Mesenchymal stem cell (in vitro differentiated cells and primary cell): ENCODE measurements around the gene BIRC3.
"Not testable (repeated sequence)": the region's sequence is repeated elsewhere in the genome, so short reads cannot be mapped to it uniquely, and the experiment has no call there.

Source experiments
- DNase-seq: peaks from one replicate; pipeline ENCODE4 v3.0.0-alpha.2; 2013
- H2AFZ ChIP-seq: one replicate; pipeline ENCODE4 v1.6.1; 2013; ENCODE audit warnings: low read depth, mild to moderate bottlenecking, control low read depth, inconsistent platforms, low read length, moderate library complexity
- H2AK5ac ChIP-seq: 2 replicates; pipeline ENCODE4 v1.6.1; 2013; ENCODE audit warnings: low read length, moderate library complexity, mild to moderate bottlenecking, inconsistent platforms; ENCODE audit not compliant: severe bottlenecking
- H2BK120ac ChIP-seq: one replicate; pipeline ENCODE4 v1.6.1; 2013; ENCODE audit warnings: low read depth, mild to moderate bottlenecking, inconsistent platforms, low read length, moderate library complexity
- H2BK12ac ChIP-seq, 2 experiments: one replicate each; pipeline ENCODE4 v1.6.1; 2013; ENCODE audit warnings: inconsistent platforms in 2 of 2, low read length in 2 of 2, mild to moderate bottlenecking in 2 of 2, moderate library complexity in 2 of 2, control low read depth in 1 of 2
- H2BK15ac ChIP-seq: one replicate; pipeline ENCODE4 v1.6.1; 2013; ENCODE audit warnings: mild to moderate bottlenecking, low read depth, inconsistent platforms; ENCODE audit not compliant: poor library complexity, severe bottlenecking
- H2BK5ac ChIP-seq: 2 replicates; pipeline ENCODE4 v1.6.1; 2013; ENCODE audit warnings: low read depth, mild to moderate bottlenecking, low read length, control low read depth, inconsistent platforms; ENCODE audit not compliant: poor library complexity, severe bottlenecking
- H3K14ac ChIP-seq, 2 experiments: one replicate each; pipeline ENCODE4 v1.6.1; 2013; ENCODE audit warnings: inconsistent platforms in 2 of 2, low read length in 2 of 2, control low read depth in 1 of 2, mild to moderate bottlenecking in 1 of 2, moderate library complexity in 1 of 2
- H3K18ac ChIP-seq, 2 experiments: one replicate each; pipeline ENCODE4 v1.6.1; 2013; ENCODE audit warnings: inconsistent platforms in 2 of 2, low read length in 2 of 2, control low read depth in 1 of 2, low read depth in 1 of 2, mild to moderate bottlenecking in 1 of 2
- H3K23ac ChIP-seq, 2 experiments: one replicate each; pipeline ENCODE4 v1.6.1; 2013; ENCODE audit warnings: inconsistent platforms in 2 of 2, low read length in 2 of 2, mild to moderate bottlenecking in 2 of 2, moderate library complexity in 2 of 2, control low read depth in 1 of 2
- H3K27ac ChIP-seq: 2 replicates; pipeline ENCODE4 v1.5.1; 2013; ENCODE audit warnings: mild to moderate bottlenecking, moderate library complexity, low read length, control low read depth, inconsistent platforms; ENCODE audit not compliant: poor library complexity, severe bottlenecking
- H3K27me3 ChIP-seq, 2 experiments: 2 replicates each; pipeline versions ENCODE4 v1.6.1 to v1.7.0; 2013; ENCODE audit warnings: low read length in 2 of 2, mild to moderate bottlenecking in 2 of 2, moderate library complexity in 2 of 2, control low read depth in 1 of 2, inconsistent platforms in 1 of 2; ENCODE audit not compliant: control insufficient read depth in 1 of 2, insufficient read depth in 1 of 2
- H3K36me3 ChIP-seq, 2 experiments: 2 replicates each; pipeline versions ENCODE4 v1.6.1 to v1.7.0; 2013; ENCODE audit warnings: low read length in 2 of 2, control low read depth in 1 of 2, inconsistent platforms in 1 of 2, low read depth in 1 of 2, mild to moderate bottlenecking in 1 of 2; ENCODE audit not compliant: insufficient read depth in 2 of 2, control insufficient read depth in 1 of 2
- H3K4ac ChIP-seq, 2 experiments: one replicate each; pipeline ENCODE4 v1.6.1; 2013; ENCODE audit warnings: inconsistent platforms in 2 of 2, low read length in 2 of 2, mild to moderate bottlenecking in 2 of 2, moderate library complexity in 2 of 2, control low read depth in 1 of 2, low read depth in 1 of 2
- H3K4me1 ChIP-seq: 2 replicates; pipeline ENCODE4 v1.6.1; 2013; ENCODE audit warnings: low read depth, low read length, control low read depth; ENCODE audit not compliant: control insufficient read depth, insufficient read depth
- H3K4me2 ChIP-seq: 2 replicates; pipeline ENCODE4 v1.6.1; 2013; ENCODE audit warnings: low read length, mild to moderate bottlenecking, inconsistent platforms; ENCODE audit not compliant: poor library complexity, severe bottlenecking
- H3K4me3 ChIP-seq, 2 experiments: 2 replicates each; pipeline versions ENCODE4 v1.5.1 to v1.7.0; 2013; ENCODE audit warnings: low read length in 2 of 2, mild to moderate bottlenecking in 2 of 2, control low read depth in 1 of 2, low read depth in 1 of 2; ENCODE audit not compliant: insufficient read depth in 1 of 2
- H3K79me1 ChIP-seq: replicated peaks from 2 replicates; pipeline ENCODE4 v1.6.1; 2013; ENCODE audit warnings: mild to moderate bottlenecking, control low read depth, low read length, inconsistent platforms; ENCODE audit not compliant: poor library complexity, severe bottlenecking
- H3K9ac ChIP-seq: 2 replicates; pipeline ENCODE4 v1.7.0; 2013; ENCODE audit warnings: mild to moderate bottlenecking, low read length, moderate library complexity
- H3K9me3 ChIP-seq: 2 replicates; pipeline ENCODE4 v1.7.0; 2013; ENCODE audit warnings: mild to moderate bottlenecking, low read length; ENCODE audit not compliant: control insufficient read depth
- H4K8ac ChIP-seq: one replicate; pipeline ENCODE4 v1.6.1; 2013; ENCODE audit warnings: inconsistent platforms, mild to moderate bottlenecking, low read length, moderate library complexity
- H4K91ac ChIP-seq: one replicate; pipeline ENCODE4 v1.6.1; 2013; ENCODE audit warnings: mild to moderate bottlenecking, low read length, inconsistent platforms
- WGBS: methylation state at CpG from one replicate; pipeline ENCODE4 v1.1.7; 2013; ENCODE audit warnings: mixed read lengths; 5-methylcytosine and 5-hydroxymethylcytosine counted together

Gene BIRC3

DNA sequence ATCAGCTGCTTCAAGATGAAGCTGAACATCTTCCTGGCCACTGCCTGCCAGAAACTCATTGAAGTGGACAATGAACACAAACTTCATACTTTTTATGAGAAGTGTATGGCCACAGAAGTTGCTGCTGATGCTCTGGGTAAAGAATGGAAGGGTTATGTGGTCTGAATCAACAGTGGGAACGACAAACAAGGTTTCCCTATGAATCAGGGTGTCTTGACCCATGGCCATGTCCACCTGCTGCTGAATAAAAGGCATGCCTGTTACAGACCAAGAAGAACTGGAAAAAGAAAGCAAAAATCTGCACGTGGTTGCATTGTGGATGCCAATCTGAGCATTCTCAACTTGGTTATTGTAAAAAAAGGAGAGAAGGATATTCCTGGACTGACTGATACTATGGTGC is 22.2 kb upstream of the BIRC3 start:
- Histone ChIP-seq H3K9ac (no peak overlapping the region), H2AFZ (no peak overlapping the region), H3K27ac (no peak overlapping the region), H3K18ac (no peak overlapping the region), H4K91ac (no peak overlapping the region), H2BK12ac (no peak overlapping the region), H3K4me2 (no peak overlapping the region), H2BK15ac (no peak overlapping the region), H3K27me3 (no peaks in the 10 kb centered on the region), H4K8ac (no peak overlapping the region), H3K14ac (no peak overlapping the region), H3K4ac (no peak overlapping the region), H2BK5ac (no peak overlapping the region), H2BK120ac (no peak overlapping the region), H3K79me1 (no peaks in the 10 kb centered on the region), H2AK5ac (no peak overlapping the region), H3K9me3 (no peaks in the 10 kb centered on the region), H3K4me3 (no peak overlapping the region), H3K36me3 (no peaks in the 10 kb centered on the region), H3K23ac (no peak overlapping the region), H3K4me1 (peaks cover 2% of the 10 kb centered on the region)
- no peak for DNase-seq
- 69% methylated on average over 2 of the region's 2 CpGs for WGBS

GRCh38 chr11:102296757-102297156 is 20.5 kb upstream of the BIRC3 start:
- WGBS = no CpG with 5 or more reads among the region's 4 CpGs
- not testable (repeated sequence) for H2BK5ac ChIP-seq, H2BK120ac ChIP-seq, H4K8ac ChIP-seq, H2BK15ac ChIP-seq, H3K9ac ChIP-seq, DNase-seq, H3K36me3 ChIP-seq, H3K23ac ChIP-seq, H4K91ac ChIP-seq, H3K27me3 ChIP-seq, H3K4ac ChIP-seq, H2AK5ac ChIP-seq, H3K9me3 ChIP-seq, H3K18ac ChIP-seq, H3K4me3 ChIP-seq, H3K14ac ChIP-seq, H3K4me2 ChIP-seq, H3K79me1 ChIP-seq, H2AFZ ChIP-seq, H3K27ac ChIP-seq, H3K4me1 ChIP-seq, H2BK12ac ChIP-seq

- not testable (repeated sequence) for H3K36me3 ChIP-seq, H2AFZ ChIP-seq, H3K27ac ChIP-seq, H2BK120ac ChIP-seq, DNase-seq, H3K18ac ChIP-seq, H4K8ac ChIP-seq, H4K91ac ChIP-seq, H3K14ac ChIP-seq, H3K4me1 ChIP-seq, H3K4ac ChIP-seq, H2BK15ac ChIP-seq, H2BK12ac ChIP-seq, H3K79me1 ChIP-seq, H3K4me3 ChIP-seq, H3K9ac ChIP-seq, H3K4me2 ChIP-seq, H2BK5ac ChIP-seq, H2AK5ac ChIP-seq, H3K23ac ChIP-seq, H3K27me3 ChIP-seq
- 91% methylated on average over 2 of the region's 2 CpGs for WGBS
- peaks cover 20% of the 10 kb centered on the region for H3K9me3 ChIP-seq
Observed at GRCh38 chr11:102300837-102301236, 16.4 kb upstream of the BIRC3 start.

DNA sequence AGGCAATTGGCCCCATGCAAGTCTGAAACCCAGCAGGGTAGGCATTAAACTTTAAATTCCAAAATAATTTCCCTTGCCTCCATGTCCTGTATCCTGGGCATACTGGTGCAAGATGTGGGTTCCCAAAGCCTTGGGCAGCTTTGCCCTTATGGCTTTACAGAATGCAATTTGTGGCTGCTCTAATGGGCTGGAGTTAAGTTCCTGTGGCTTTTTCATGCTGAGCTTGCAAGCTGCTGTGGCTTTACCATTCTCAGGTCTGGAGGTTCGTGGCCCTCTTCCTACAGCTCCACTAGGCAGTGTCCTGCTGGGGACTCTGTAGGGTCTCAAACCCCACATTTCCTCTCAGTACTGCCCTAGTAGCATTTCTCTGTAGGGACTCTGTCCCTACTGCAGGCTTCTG is 15.0 kb upstream of the BIRC3 start:
- no peak overlapping the region for H2BK5ac ChIP-seq
- no peaks in the 10 kb centered on the region for H3K27me3 ChIP-seq

More for the DNA sequence above, 15.0 kb upstream of the BIRC3 start:
- H3K36me3 ChIP-seq = no peaks in the 10 kb centered on the region
- H3K4me2 ChIP-seq = no peak overlapping the region
- no peak for DNase-seq
- H3K79me1 ChIP-seq = no peaks in the 10 kb centered on the region
- WGBS = 52% methylated on average over 1 of the region's 1 CpG
- H3K27ac ChIP-seq = no peak overlapping the region
- H4K91ac ChIP-seq = no peak overlapping the region
- no peaks in the 10 kb centered on the region for H3K4me1 ChIP-seq
- H3K4me3 ChIP-seq = no peak overlapping the region
- H3K23ac ChIP-seq = no peak overlapping the region
- H2AFZ ChIP-seq = no peak overlapping the region
- peaks cover 20% of the 10 kb centered on the region for H3K9me3 ChIP-seq
- H2BK12ac ChIP-seq = no peak overlapping the region
- no peak overlapping the region for H2BK120ac ChIP-seq
- H3K4ac ChIP-seq = no peak overlapping the region
- no peak overlapping the region for H3K18ac ChIP-seq
- H2BK15ac ChIP-seq = no peak overlapping the region
- no peak overlapping the region for H3K9ac ChIP-seq
- H2AK5ac ChIP-seq = no peak overlapping the region
- H3K14ac ChIP-seq = no peak overlapping the region
- no peak overlapping the region for H4K8ac ChIP-seq
